Activated CD4-positive, CD25-positive, alpha-beta regulatory T cell (primary cell): ENCODE data around the gene NPHP1.
"Not testable (repeated sequence)": the region's sequence is repeated elsewhere in the genome, so short reads cannot be mapped to it uniquely, and the experiment has no call there.

Source experiments
- DNase-seq, 4 experiments: peaks; one replicate each; lab custom pipeline; 2025; lab: John Stamatoyannopoulos, UW

Gene NPHP1

DNA sequence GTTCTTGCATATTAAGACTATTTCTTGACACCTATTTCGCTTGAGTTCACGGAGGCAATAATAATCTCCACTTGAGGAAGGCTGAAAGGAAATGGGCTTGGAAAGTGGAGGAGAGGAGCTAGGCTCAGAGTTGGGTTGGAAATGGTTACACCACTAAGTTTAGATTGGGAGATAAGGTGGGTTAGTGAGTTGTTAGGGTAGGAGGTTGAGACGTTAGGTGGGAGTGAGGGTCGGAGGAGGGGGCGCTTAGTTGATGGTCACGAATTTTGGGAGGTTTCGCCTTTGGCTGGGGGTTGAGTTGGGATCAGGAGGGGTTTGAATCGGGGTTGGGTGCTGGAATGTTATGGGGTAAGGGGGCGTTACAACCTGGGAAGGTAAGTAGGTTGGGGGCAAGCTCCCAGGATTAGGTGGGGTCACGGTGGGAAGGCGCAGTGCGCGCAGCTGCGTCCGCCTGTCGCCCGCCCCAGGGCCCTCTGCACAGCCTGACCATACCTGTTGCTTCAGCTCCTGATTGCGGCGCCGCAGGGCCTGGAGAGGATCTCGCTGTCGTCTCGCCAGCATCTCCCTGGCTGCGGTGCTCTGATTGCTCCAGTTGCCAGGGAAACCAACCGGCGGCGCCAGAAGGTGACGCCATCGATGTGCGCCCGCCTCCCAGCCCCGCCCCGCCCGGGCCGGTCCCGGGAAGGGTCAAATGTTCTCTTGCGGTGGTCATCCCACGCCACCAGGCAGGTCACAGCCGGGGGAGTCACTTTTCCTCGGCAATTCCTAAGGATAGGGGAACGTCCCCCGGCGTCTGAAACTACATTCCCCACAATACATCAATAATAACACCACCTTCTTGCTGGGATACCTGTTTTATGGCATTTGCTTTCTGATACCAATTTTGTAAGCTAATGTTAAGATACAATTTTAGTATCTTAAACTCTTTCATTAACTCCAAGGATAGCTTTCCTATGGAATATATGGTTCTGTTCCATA is at the start of gene NPHP1:
Gene NPHP1 (minus strand): TSS at position 606 of the 978 bp plus-strand sequence. CDS start 45 bp downstream, at position 561.
- DNase-seq: peak; percentile 46 to 66 (median 64)

DNA sequence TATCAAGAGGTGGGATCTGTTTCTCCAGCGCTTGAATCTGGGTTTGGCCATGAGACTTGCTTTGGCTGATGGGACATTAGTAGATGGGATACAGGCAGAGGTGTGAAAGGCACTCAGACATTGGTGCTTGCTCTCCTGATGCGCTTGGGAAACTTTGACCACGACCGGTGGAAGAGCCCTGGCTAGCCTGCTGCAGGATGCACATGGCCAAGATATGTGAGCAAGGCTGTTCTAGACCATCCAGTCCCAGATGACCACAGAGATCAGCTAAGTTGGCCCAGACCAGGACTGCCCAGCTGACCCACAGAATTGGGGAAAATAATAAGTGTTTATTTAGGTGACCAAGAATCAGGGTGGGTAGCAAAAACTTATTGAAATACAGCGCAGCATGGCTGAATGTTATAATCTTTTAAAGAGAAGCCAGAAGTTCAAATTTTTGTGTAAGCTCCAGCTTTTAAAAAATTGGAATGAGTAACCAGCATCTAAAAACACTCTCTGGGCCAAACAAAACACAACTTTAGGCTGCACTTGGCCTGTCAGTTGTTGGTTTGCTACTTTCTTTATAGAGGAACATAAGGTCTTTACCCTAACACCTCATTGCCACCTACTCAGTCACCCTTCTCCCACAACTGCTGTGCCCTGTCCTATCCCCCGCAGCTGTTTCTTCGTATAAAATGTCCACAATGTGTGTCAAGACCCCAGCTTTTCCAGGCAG is 43.4 kb upstream of the NPHP1 start:
- not testable (repeated sequence) for DNase-seq

DNA sequence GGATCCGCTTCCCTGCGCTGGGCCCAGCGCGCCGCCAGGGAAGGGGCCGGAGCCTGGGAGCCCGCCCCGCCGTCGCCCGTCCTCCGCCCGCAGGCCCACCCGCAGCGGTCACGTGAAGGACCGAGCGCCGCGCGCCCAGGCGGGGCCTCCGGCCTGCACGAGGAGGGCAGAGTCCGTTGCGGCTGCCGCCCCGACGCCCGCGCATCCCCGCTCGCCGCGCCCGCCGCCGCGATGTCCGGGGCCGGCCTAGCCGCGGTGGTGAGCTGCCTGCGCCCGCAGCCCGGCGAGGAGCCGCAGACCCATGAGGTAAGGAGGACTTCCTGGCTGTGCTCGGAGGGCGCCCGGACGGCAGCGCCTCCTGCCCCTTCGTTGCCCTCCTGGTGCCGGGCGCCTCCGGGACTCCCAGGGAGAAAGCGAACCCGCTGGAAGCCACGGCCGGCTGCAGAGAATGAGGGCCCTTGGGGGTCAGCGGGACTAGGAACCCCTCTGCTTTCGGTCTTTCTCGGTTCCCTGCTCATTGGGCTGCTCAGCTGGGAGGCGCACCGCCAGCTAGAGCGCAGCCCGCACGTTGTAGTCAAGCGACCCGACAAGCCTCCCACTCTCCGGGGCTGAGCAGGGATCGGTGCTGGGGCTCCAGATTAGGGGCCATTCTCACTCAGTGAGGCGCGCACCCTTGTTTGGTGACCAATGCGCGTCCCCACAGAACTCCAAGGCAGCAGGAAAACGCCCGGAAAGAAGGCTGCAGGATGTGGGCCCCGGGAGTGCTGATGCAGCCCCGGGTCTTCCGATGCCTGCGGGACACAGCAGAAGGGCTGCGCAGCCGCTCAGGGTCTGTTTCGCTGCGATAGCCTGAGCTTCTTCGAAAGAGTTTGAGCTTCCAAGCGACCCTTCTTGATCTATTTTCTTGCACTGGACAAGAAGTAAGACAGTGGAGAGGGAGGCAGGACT is 40.9 kb upstream of the NPHP1 start:
- not testable (repeated sequence) for DNase-seq

DNA sequence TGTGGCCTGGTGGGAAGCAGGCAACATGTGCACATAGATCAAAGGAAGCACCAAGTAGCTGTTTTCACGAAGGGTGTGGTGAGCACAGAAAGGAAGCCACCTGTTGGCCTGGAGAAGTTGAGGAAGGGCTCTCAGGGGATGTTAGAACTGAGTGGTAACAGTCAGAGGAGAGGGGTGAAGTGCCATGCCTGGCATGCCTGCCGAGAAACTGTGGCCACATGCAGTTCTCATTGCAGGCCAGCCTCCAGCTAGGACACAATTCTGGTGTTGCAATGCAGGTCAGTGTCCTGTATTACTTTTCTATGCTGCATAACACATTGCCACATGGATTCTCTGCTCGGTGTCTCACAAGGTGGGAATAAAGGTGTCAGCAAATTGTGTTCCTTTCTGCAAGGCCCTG is 38.5 kb upstream of the NPHP1 start:
- DNase-seq: not testable (repeated sequence)

DNA sequence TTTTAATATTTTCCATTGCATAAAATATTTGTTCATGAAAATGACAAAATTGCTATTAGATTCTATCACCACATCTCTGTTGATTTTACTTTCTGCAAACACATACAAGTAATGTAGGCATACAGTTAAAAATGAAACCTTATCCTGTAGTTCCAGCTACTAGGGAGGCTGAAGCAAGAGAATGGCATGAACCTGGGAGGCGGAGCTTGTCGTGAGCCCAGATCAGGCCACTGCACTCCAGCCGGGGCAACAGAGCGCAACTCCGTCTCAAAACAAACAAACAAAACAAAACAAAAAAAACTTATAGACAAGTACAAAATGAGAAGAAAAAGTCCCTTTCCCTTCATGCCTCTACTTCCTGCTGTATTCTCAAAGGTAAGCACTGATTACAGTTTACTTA is 29.7 kb upstream of the NPHP1 start:
- DNase-seq: not testable (repeated sequence)

DNA sequence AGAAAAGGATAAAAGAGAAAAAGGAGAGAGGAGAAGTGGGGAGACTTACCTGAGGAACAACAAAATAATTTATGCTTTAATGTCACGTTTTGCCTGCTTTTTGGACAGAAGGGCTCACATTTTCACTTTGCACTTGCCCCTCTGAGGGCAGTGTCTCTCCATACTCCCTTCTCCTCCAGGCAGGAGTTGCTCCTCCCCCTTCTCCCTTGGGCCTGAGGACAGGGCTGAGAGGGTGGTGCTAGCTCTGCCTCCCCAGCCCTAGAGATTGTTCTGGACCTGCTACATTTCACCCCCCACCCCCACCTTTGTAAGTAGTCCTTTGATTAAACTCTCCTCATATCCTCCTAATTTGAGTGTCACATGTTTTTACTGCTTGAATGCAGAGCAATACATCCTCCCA is 25.1 kb upstream of the NPHP1 start:
- not testable (repeated sequence) for DNase-seq

DNA sequence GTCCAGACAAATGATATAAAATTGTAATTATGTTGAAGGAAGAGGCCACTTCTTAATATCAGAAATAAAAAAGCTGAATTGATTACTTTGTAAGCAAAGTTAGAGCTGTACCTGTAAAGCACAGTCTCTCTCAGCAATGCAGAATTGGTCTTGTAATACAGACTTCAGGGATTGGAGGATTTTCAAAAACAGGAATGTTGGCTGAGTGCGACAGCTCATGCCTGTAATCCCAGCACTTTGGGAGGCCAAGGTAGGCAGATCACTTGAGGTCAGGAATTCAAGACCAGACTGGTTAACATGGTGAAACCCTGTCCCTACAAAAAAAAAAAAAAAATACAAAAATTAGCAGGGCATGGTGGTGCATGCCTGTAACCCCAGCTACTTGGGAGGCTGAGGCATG is 17.8 kb upstream of the NPHP1 start:
- DNase-seq: not testable (repeated sequence)

DNA sequence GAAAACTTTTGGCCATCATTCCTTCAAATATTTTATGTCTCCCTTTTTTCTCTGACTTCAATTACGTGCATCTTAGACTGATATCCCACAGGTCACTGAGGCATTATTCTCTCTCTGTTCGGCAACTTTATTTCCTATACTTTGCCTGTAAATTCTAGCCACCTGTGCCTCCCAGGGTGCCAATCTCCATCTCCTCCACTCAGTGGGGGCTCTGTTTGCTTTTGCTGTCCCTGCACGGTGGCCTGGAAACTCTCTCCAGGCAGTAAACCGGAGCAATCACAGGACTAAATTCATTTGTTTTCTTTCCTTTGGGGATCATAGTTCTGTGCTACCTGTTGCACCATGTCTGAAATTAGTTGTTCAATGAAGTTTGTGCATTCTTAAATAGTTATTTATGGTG is 17.1 kb upstream of the NPHP1 start:
- no peak for DNase-seq

DNA sequence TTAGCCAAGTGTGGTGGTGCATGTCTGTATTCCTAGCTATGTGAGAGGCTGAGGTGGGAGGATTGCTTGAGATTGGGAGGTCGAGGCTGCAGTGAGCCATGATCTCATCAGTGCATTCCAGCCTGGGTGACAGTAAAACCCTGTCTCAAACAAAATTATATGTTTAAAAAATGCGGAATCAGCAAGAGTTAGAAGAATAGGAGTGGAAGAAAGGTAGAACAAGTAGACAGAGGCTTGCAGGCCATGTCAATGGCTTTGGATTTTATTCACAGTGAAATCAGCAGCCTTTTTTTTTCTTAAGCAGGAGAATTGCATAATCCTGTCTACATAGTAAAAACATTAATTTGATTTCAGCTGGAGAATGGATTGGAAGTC is 15.4 kb upstream of the NPHP1 start:
- DNase-seq: no peak

DNA sequence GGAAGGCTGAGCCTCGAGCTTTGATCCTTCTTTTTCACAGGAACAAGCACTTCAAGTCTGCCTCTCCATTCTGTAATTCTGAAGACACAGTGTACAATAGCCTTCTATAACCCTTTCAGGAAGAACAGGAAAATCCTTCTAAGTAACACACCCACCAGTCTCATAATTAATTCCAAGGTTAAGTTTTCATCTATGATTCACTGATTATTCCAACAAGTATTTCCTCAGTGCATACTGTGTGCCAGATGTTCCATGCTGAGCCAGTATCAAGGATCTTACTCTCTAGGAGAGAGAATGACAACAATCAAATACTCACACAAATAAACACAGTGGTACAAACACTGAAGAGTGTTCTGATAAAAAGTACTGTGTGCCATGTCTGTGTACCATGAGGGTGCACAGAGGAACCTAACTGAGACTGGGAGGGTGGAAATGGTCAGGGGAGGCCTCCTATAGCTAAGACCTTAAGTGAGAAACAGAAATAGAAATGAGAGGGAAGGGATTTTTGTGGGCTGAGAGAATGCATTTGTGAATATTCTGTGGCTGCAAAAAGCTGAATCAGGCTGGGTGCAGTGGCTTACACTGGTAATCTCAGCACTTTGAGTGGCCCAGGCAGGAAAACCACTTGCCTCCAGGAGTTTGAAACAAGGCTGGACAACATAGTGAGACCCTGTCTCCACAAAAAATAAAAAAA is 14.8 kb upstream of the NPHP1 start:
- no peak for DNase-seq

DNA sequence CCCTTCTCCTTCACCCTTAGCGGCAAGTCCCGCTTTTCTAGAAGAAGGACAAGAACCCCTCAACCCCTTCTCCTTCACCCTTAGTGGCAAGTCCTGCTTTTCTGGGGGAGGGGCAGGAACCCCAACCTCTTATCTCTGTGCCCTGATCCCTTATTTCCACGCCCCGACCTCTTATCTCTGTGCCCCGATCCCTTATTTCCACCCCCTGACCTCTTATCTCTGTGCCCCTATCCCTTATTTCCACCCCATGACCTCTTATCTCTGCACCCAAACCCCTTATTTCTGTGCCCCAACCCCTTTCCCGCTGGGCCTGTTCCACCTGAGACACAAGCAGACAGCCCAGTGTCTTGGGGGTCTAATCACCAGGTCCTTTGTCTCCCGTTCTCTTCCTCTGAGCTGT is 14.1 kb upstream of the NPHP1 start:
- not testable (repeated sequence) for DNase-seq

DNA sequence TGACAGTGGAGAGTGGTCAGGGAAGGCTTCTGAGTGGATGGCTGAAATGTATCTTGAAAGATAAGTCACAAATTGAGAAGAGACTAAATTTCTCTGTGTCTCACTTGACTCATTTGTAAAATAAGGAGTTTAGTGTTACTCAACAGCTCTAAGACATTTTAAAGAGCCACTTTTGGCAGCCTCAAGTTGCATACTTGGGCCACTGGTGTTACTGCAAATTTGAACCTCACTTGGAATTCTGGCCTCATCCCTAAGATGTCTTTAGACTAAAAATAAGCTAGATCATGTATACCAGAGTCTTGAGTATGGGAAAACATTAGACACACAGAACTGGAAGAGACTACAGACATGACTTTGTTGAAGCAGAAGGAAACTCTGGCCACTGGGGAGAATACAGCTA is 12.0 kb upstream of the NPHP1 start:
- no peak for DNase-seq

DNA sequence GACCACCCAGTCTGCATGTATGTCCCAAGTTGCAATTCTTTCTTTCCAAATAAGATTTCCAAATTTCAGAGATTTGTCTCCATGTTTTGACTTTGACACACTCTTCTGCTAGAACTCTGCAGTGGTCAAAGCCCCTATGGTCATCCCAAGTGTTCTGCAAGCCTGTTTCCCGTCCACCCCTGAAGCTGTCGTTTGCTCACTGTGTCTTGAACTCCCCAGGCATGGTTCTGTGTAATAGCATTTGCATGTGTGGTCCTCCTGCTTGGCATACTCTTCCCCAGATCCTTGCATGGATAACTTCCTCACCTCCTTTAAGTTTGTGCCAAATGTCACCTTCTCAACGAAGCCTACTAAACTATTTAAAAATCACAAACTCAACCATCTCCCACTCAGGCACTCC is 11.4 kb upstream of the NPHP1 start:
- no peak for DNase-seq

DNA sequence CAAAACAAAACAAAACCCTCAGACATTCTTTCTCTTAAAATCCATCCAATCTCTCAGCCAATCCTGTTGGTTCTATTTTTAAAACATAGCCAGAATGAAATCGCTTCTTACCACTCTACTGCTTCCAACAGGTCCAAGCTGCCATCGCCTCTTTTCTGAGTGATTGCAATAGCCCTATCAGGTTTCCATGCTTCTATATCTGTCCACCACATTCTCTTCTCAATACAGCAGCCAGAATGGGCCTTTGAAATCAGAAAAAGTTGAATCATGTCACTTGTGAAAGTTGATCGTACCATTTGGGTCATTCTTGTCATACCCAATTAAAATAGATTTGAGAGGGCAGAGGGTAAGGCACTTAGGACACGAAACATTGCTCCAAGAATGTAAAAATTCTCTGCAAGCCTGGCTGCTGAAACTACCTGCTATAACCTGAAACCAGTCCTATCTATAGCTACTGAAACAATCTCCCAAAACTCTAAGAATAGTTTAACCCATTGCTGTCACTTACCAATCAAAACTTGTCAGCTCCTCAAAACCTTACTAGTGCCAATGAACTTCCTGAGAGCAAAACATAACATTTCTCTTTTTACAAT is 10.8 kb upstream of the NPHP1 start:
- DNase-seq: no peak

DNA sequence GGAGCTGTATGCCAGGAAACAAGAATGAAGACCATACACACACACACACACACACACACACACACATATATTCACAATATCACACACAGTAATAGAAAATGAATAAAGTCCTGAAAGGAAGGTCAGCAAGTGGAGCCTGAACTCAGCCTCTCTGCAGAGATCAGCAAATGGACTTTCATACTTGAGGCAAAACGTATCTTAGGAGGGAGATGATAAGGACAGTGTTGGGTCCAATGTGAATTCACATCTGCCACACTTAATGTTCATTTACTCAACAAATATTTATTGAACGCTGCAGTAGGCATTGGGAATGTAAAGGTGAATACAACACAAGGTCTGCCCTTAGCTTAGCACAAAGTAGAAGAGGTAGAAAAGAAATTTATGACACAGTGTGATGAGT is 10.3 kb upstream of the NPHP1 start:
- no peak for DNase-seq

DNA sequence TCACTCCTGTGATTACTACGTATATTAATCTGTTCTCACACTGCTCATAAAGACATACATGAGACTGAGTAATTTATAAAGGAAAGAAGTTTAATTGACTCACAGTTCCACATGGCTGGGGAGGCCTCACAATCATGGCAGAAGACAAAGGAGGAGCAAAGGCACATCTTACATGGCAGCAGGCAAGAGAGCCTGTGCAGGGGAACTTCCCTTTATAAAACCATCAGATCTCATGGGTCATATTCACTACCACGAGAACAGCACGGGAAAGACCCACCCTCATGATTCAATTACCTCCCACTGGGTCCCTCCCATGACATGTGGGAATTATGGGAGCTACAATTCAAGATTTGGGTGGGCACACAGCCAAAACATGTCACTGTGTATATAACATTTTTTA is 8.7 kb upstream of the NPHP1 start:
- DNase-seq: not testable (repeated sequence)

DNA sequence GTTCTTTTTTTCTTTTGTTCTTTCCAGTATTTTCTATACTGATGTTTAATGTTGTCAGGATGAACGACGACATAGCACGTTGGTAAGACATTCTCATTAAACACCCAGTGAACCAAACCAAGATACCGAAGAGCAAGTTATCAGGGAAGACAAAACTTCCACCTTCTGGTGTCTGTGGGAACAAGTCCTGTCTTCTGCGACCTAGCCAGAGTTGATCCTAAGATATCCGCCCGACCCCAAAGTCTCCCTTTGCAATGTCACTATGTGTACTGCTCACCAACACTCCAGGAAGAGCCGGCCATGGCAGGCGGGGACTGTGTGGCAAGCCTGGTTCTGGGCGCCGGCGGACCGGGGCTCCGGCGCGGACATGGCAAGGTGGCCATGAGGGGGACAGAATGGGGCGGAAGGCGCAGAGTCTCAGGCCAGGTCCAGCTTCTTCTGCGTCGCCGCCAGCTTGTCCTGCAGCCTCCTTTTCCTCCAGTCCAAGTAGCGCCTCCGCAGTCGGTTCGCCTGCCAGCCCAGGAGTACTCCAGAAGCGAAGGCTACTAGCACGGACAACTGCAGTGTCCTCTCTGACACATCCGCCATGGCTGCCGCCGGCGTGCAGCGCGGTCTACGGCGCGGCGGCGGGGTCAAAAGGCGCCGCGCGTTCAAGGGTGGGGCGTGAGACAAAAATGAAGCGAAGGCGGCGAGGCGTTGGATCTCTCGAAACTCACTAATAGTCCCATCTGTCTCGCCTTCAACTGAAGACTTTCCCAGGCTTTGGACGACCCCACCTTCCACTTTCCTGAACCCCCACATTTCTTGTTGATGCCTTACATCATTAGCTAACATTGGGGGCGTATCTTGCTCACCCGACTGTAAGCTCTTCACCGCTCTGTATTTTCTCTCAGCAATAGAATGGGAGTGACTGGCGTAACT is 7.4 kb upstream of the NPHP1 start, which contains the start of gene MTLN:
Gene MTLN (minus strand): TSS at position 610 of the 921 bp plus-strand sequence. CDS start 22 bp downstream, at position 588.
- DNase-seq: peak; percentile 18 to 38 (median 26)

DNA sequence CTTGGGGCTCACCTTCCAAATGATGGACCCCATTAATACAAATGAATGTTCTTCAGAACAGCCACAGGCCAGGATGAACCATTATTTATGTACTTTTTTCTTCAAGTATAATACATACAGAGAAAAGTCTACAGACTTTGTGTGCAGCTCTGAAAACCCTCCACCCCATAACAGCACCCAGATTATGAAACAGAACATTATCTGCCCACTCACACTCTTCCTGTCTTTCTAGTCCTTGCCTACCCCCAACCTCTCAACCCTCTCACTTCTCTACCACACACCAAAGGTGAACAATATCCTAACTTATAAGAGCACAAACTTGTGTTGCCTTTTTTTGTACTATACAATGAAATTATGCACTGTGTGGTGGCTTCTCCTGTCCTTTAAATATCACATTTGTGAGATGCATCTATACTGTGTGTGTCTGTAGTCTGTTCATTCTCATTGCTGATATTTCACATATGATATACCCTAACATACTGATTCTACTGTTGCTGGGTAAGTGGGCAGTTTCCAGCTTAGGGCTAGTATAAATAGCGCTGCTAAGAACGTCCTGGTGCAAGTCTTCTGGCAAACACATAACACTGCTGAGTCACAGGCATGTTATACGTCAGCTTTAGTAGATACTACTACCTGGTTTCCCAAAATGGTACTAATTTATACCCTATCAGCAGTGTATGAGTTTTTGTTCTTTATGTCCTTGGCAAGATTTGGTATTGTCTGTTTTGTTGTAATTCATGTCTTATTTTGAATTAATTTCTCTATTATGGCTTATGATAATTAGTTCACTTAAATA is 1.0 kb upstream of the NPHP1 start:
- DNase-seq: no peak

DNA sequence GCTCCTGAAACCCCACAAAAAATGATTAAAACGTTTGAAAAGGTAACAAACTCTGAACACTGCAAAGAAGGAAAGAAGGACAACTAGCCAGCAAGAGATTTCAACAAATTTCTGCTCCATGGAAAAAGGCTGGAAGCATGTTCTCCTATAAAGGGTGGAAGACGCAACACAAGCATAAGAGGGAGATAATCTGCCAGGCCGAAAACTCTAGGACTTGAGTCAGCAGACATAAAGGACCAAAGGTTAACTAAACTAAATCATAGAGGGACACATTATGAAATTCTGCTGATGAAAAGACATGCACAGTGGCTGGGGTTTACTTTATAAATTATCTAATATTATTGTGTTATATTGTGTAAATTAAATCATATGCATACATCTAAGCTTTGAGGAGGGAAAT is 6.8 kb downstream of the NPHP1 start:
- DNase-seq: no peak
